ENCODE results near the gene FOXD2.

DNA sequence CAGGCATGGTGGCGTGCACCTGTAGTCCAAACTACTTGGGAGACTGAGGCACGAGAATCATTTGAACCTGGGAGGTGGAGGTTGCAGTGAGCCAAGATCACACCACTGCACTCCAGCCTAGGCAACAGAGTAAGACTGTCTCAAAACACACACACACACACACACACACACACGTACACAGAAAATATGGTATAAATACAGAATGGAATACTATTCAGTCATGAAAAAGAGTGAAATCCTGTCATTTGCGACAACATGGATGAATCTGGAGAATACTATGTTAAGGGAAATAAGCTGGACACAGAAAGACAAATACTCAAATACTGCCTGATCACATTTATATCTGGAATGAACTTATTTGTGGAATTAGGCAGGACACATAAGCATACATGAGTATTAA is 18.4 kb downstream of the FOXD2 start:
- TF ChIP-seq, protein P1, sequence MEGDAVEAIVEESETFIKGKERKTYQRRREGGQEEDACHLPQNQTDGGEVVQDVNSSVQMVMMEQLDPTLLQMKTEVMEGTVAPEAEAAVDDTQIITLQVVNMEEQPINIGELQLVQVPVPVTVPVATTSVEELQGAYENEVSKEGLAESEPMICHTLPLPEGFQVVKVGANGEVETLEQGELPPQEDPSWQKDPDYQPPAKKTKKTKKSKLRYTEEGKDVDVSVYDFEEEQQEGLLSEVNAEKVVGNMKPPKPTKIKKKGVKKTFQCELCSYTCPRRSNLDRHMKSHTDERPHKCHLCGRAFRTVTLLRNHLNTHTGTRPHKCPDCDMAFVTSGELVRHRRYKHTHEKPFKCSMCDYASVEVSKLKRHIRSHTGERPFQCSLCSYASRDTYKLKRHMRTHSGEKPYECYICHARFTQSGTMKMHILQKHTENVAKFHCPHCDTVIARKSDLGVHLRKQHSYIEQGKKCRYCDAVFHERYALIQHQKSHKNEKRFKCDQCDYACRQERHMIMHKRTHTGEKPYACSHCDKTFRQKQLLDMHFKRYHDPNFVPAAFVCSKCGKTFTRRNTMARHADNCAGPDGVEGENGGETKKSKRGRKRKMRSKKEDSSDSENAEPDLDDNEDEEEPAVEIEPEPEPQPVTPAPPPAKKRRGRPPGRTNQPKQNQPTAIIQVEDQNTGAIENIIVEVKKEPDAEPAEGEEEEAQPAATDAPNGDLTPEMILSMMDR (IDR thresholded peaks at IDR 0.05): no peak
- TF ChIP-seq EP300 (IDR thresholded peaks at IDR 0.05): no peak
